GM10266 (cell line): Measurements from ENCODE around the gene MYLK3.
A peak's percentile ranks its signal among the peaks of the same experiment; 100 is the strongest.

ENCODE experiments used
- DNase-seq: peaks from one replicate; pipeline ENCODE4 v3.0.0; 2012; ENCODE audit errors: extremely low spot score
- CTCF ChIP-seq: IDR thresholded peaks from 2 replicates; pipeline ENCODE4 v1.5.1; 2012; ENCODE audit warnings: mild to moderate bottlenecking, low read depth; ENCODE audit not compliant: control insufficient read depth, insufficient read depth; ENCODE audit errors: missing control alignments

Gene MYLK3

GRCh38 chr16:46774743-46775177 is 26.6 kb upstream of the MYLK3 start:
- DNase-seq: peak; percentile 51
- TF ChIP-seq CTCF: no peak

DNA sequence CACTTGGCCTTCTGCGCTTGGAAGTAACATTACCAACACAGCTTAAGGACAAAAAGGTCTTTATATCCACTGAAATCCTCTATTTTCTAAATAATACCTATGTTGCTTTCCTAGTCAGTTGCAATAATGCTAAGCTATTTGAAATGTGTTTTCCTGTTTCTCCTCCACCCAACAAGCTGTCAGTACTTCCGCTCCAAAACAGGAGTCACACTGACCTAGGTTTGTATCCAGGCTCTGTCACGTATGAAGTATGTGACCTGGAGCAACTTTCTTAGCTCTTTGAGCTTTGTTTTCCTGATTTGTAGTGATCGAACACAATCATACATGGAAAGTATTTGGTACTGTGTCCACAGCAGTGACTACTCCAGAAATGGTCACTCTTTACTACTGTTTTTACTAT is 24.3 kb upstream of the MYLK3 start:
- TF ChIP-seq CTCF: no peak

GRCh38 chr16:46768809-46769208 is 20.7 kb upstream of the MYLK3 start:
- no peak for DNase-seq
- no peak for TF ChIP-seq CTCF

More for the DNA sequence above, 24.3 kb upstream of the MYLK3 start:
- DNase-seq: no peak

DNA sequence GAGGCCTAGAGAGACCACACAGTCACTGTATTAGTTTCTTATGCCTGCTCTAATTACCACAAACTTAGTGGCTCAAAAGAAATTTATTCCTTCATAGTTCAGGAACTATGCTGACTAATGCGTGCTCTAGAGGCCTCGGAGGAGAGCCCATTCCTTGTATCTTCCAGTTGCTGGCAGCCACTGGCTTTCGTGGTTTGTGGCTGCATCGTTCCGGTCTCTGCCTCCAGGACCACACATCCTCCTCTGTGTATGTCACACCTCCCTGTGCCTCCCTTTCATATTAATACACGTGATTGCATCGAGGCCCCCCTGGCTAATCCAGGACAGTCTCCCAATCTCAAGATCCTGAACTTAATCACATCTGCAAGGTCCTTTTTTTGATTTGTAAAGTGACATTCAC is 16.9 kb upstream of the MYLK3 start:
- TF ChIP-seq CTCF: no peak
- no peak for DNase-seq

- no peak for DNase-seq
- no peak for TF ChIP-seq CTCF
These were observed 15.0 kb upstream of the MYLK3 start for GRCh38 chr16:46763147-46763546.

- no peak for DNase-seq
- TF ChIP-seq CTCF: no peak
These were observed 14.4 kb upstream of the MYLK3 start for GRCh38 chr16:46762583-46762982.

DNA sequence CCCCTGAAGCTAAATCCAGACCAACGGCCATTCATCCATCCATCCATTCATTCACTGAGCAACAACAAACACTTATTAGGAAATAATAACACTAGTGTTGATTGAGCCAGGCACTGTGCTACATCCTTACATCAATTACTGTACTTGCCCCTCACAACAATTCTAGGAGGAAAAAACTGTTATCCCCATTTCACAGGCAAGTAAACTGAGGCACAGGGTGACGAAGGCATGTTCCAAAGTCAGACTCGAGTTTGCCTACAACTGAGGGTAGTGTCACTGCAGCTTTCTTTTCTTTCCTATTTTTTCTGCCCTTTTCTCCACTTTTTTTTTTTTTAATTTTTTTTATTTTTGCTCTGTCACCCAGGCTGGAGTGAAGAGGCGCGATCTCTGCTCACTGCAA is 11.2 kb upstream of the MYLK3 start:
- no peak for TF ChIP-seq CTCF
- DNase-seq: no peak
